IMR-90 (cell line): ENCODE measurements around the gene TAF7L.

Experiments
- BHLHE40 ChIP-seq: fragments of 150-350 bp; IDR thresholded peaks from 2 replicates; pipeline ENCODE4 v1.6.1; 2016; ENCODE audit warnings: mild to moderate bottlenecking, low read depth, low read length
- CHD1 ChIP-seq: IDR thresholded peaks from 2 replicates; pipeline ENCODE4 v1.6.1; 2012; ENCODE audit warnings: low read depth, low read length, improper control_type of control experiment
- CTCF ChIP-seq: conservative IDR thresholded peaks from 2 replicates; pipeline ENCODE4 v1.5.1; 2012; ENCODE audit warnings: mild to moderate bottlenecking, low read depth, low read length, improper control_type of control experiment
- ELK1 ChIP-seq: fragments of 150-350 bp; IDR thresholded peaks from 2 replicates; pipeline ENCODE4 v1.6.1; 2016; ENCODE audit warnings: low read depth, mild to moderate bottlenecking, low read length, moderate library complexity, borderline replicate concordance
- FOS ChIP-seq: fragments of 150-350 bp; IDR thresholded peaks from 2 replicates; pipeline ENCODE4 v1.6.1; 2016; ENCODE audit warnings: low read depth, low read length
- MXI1 ChIP-seq: IDR thresholded peaks from 2 replicates; pipeline ENCODE4 v1.6.1; 2012; ENCODE audit warnings: low read depth, mild to moderate bottlenecking, low read length, moderate library complexity, borderline replicate concordance
- POLR2A ChIP-seq: IDR thresholded peaks from 2 replicates; pipeline ENCODE4 v1.6.1; 2012; ENCODE audit warnings: mild to moderate bottlenecking, low read depth, low read length
- USF2 ChIP-seq: fragments of 150-350 bp; IDR thresholded peaks from 2 replicates; pipeline ENCODE4 v1.6.1; 2017; ENCODE audit warnings: mild to moderate bottlenecking, antibody characterized with exemption, low read length, low read depth

- TF ChIP-seq CTCF (no peak), BHLHE40 (peak; percentile 76), POLR2A (no peak), MXI1 (no peak), FOS (no peak), USF2 (no peak), ELK1 (no peak), CHD1 (no peak)
These were observed 60.5 kb downstream of the TAF7L start for GRCh38 chrX:101230636-101231035.
